GM18526 (cell line): ENCODE measurements around the gene MDGA2.

Experiments used
- POLR2A ChIP-seq: IDR thresholded peaks from 3 replicates; pipeline ENCODE4 v1.6.1; 2011; ENCODE audit not compliant: insufficient read length; ENCODE audit errors: extremely low read depth

MDGA2 gene

GRCh38 chr14:47543459-47543858, 131.9 kb downstream of the MDGA2 start:
- no peak for TF ChIP-seq POLR2A

GRCh38 chr14:47541662-47542061, 133.7 kb downstream of the MDGA2 start:
- TF ChIP-seq POLR2A: no peak

- TF ChIP-seq POLR2A: no peak
Observed at GRCh38 chr14:47539031-47539461, 136.4 kb downstream of the MDGA2 start.

GRCh38 chr14:47536341-47536740, 139.1 kb downstream of the MDGA2 start:
- no peak for TF ChIP-seq POLR2A

GRCh38 chr14:47526591-47527244, 148.7 kb downstream of the MDGA2 start:
- no peak for TF ChIP-seq POLR2A

GRCh38 chr14:47524524-47524923, 150.9 kb downstream of the MDGA2 start:
- TF ChIP-seq POLR2A: no peak

- no peak for TF ChIP-seq POLR2A
Observed at GRCh38 chr14:47520382-47520781, 155.0 kb downstream of the MDGA2 start.

- no peak for TF ChIP-seq POLR2A
Observed at GRCh38 chr14:47511829-47512228, 163.6 kb downstream of the MDGA2 start.

- no peak for TF ChIP-seq POLR2A
Observed at GRCh38 chr14:47509957-47510356, 165.4 kb downstream of the MDGA2 start.

GRCh38 chr14:47507861-47508260, 167.5 kb downstream of the MDGA2 start:
- no peak for TF ChIP-seq POLR2A

GRCh38 chr14:47500369-47500768, 175.0 kb downstream of the MDGA2 start:
- no peak for TF ChIP-seq POLR2A

- TF ChIP-seq POLR2A: no peak
Observed at GRCh38 chr14:47490766-47491165, 184.6 kb downstream of the MDGA2 start.

- no peak for TF ChIP-seq POLR2A
Observed at GRCh38 chr14:47490353-47490752, 185.1 kb downstream of the MDGA2 start.

- no peak for TF ChIP-seq POLR2A
Observed at GRCh38 chr14:47485421-47485820, 190.0 kb downstream of the MDGA2 start.

- TF ChIP-seq POLR2A: no peak
Observed at GRCh38 chr14:47483449-47483848, 192.0 kb downstream of the MDGA2 start.

GRCh38 chr14:47471075-47471474, 204.3 kb downstream of the MDGA2 start:
- no peak for TF ChIP-seq POLR2A

- no peak for TF ChIP-seq POLR2A
Observed at GRCh38 chr14:47466916-47467315, 208.5 kb downstream of the MDGA2 start.
